Central memory CD4-positive, alpha-beta T cell (primary cell): ENCODE results near the gene SLC51B.

ENCODE experiments used
- DNase-seq: peaks from one replicate; pipeline ENCODE4 v3.0.0; 2022

SLC51B gene

GRCh38 chr15:65101891-65102708, 56.9 kb downstream of the SLC51B start:
- no peak for DNase-seq

- no peak for DNase-seq
These were observed 57.7 kb downstream of the SLC51B start for GRCh38 chr15:65102912-65103311.
